T-helper 17 cell (primary cell): ENCODE measurements around the gene PDIK1L. TPM values are rescaled to one million over a fixed set of nuclear protein-coding genes. Genes with fewer than 3 reads are reported as not detected.

Source experiments
- ATAC-seq: fragments of 150-1000 bp; cut with Tn5 transposase; 2 replicates; pipeline ENCODE4 v1.10.0; 2021; ENCODE audit warnings: mild to moderate bottlenecking, moderate library complexity
- DNase-seq, 3 donors: peaks; one replicate each; pipeline versions ENCODE4 v3.0.0 to v3.0.0-alpha.2; 2020 to 2021
- H3K9me3 ChIP-seq: one replicate; pipeline ENCODE4 v1.7.0; 2013; ENCODE audit warnings: low read length, mild to moderate bottlenecking; ENCODE audit not compliant: control insufficient read depth, poor library complexity, severe bottlenecking
- H3K27ac Mint-ChIP-seq: one replicate; pipeline ENCODE4 v1.8.0; 2022; ENCODE audit warnings: mild to moderate bottlenecking, moderate library complexity, mixed read lengths
- H3K27me3 Mint-ChIP-seq: one replicate; pipeline ENCODE4 v1.8.0; 2022; ENCODE audit warnings: mixed read lengths
- H3K36me3 Mint-ChIP-seq: one replicate; pipeline ENCODE4 v1.8.0; 2022; ENCODE audit warnings: low read depth, mixed read lengths
- H3K4me1 Mint-ChIP-seq: one replicate; pipeline ENCODE4 v1.8.0; 2022; ENCODE audit warnings: mild to moderate bottlenecking, mixed read lengths
- H3K4me3 Mint-ChIP-seq: one replicate; pipeline ENCODE4 v1.8.0; 2022; ENCODE audit warnings: mild to moderate bottlenecking, moderate library complexity, mixed read lengths
- total RNA-seq, 4 donors: library from RNA in 2 of 4; stranded (reverse) in 2 of 4; gene quantifications; one replicate each; pipeline ENCODE4 v1.2.3 and lab custom pipeline; 2022 to 2026

The PDIK1L gene
- total RNA-seq, 2 donors from 2014 or later: 6.8 to 7.6 TPM

DNA sequence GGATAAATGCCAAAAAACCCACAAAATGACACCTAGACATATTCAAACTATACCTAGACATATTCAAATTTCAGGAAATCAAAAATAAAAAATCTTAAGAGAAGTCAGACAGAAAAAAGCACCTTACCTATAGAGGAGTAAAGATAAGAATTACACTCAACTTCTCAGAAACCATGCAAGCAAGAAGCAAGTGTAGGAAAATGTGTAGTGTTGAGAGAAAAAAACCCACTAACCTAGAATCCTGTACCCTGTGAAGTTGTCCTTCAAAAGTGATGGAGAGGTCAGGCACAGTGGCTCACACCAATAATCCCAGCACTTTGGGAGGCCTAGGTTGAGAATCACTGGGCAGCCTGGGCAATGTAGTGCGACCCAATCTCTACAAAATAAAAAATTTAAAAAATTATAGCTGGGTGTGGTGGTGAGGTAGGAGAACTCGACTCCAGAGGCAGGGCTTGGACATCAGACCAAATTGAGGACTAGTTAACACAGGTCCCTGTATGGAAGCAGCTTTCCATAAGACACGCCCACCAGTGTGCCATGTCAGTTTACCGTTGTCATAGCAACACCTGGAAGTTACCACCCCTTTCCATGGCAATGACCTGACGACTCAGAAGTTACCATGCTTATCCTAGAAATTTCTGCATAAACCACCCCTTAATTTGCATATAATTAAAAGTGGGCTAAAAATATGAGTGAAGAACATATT lies 20.7 kb downstream of the PDIK1L start:
- Mint-ChIP-seq H3K27me3 (no peaks in the 10 kb centered on the region), H3K36me3 (no peaks in the 10 kb centered on the region), H3K27ac (no peak overlapping the region), H3K4me1 (peaks cover 12% of the 10 kb centered on the region), H3K4me3 (no peak overlapping the region)
- DNase-seq: no peak
- no peaks in the 10 kb centered on the region for H3K9me3 ChIP-seq
- ATAC-seq: no peak

DNA sequence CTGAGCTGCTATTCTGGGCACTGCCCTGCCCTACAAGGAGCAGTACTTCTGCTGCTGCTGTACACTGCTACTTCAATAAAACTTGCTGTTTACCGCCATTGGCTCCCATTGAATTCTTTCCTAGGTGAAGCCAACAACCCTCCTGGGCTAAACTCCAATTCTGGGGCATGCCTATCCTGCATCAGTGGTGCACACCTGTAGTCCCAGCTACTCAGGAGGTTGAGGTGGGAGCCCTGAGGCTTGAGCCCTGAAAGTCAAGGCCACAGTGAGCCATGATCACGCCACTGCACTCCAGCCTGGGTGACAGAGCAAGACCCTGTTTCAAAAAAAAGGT lies 21.2 kb downstream of the PDIK1L start:
- no peak overlapping the region for H3K4me3 Mint-ChIP-seq
- no peaks in the 10 kb centered on the region for H3K36me3 Mint-ChIP-seq
- H3K4me1 Mint-ChIP-seq: peaks cover 7% of the 10 kb centered on the region
- DNase-seq (no peak), ATAC-seq (no peak)
- no peaks in the 10 kb centered on the region for H3K9me3 ChIP-seq
- no peak overlapping the region for H3K27ac Mint-ChIP-seq
- no peaks in the 10 kb centered on the region for H3K27me3 Mint-ChIP-seq

DNA sequence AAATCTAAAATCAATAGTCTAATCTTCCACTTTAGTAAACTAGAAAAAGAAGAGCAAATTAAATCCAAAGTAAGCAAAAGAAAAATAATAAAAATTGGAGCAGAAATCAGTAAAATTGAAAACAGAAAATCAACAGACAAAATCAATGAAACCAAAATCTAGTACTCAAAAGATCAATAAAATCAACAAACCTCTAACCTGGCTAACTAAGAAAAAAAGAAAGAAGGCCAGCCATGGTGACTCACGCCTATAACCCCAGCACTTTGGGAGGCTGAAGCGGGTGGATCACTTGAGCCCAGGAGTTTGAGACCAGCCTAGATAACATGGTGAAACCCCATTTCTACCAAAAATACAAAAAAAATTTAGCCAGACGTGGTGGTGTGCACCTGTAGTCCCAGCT lies 22.8 kb downstream of the PDIK1L start:
- DNase-seq (no peak), ATAC-seq (no peak)
- no peaks in the 10 kb centered on the region for H3K36me3 Mint-ChIP-seq
- H3K27me3 Mint-ChIP-seq: no peaks in the 10 kb centered on the region
- H3K27ac Mint-ChIP-seq: no peak overlapping the region
- peaks cover 5% of the 10 kb centered on the region for H3K4me1 Mint-ChIP-seq
- H3K9me3 ChIP-seq: no peaks in the 10 kb centered on the region
- no peak overlapping the region for H3K4me3 Mint-ChIP-seq

DNA sequence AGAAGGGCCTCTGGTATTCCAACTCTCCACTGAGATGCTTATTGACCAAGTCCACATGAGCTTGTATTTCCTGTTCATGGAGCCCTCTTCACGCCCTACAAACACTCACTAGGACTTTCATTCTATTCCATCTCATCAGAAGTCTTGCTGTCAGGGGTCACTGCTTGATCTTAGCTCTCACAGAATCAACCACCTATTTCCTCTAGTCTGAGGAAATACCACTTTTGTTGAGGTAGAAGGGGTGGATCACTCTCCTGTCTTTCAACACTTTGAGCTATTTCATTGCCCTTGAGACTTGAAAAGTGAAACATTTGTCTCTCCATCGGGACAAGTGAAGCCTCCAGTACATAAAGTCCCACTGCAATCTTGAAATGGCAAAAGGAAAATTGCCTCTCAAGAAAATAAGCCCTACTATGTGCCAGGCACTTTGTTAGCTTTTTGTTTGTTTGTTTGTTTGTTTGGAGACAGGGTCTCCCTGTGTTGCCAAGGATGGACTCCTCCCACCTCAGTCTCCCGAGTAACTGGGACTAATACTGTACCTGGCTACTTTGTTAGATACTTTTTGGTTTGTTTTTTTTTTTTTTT lies 27.4 kb downstream of the PDIK1L start:
- DNase-seq (no peak), ATAC-seq (no peak)
- Mint-ChIP-seq H3K27ac (peak overlapping the region; percentile 24), H3K36me3 (no peaks in the 10 kb centered on the region), H3K27me3 (no peaks in the 10 kb centered on the region), H3K4me1 (peaks cover 7% of the 10 kb centered on the region), H3K4me3 (no peak overlapping the region)
- H3K9me3 ChIP-seq: no peaks in the 10 kb centered on the region

DNA sequence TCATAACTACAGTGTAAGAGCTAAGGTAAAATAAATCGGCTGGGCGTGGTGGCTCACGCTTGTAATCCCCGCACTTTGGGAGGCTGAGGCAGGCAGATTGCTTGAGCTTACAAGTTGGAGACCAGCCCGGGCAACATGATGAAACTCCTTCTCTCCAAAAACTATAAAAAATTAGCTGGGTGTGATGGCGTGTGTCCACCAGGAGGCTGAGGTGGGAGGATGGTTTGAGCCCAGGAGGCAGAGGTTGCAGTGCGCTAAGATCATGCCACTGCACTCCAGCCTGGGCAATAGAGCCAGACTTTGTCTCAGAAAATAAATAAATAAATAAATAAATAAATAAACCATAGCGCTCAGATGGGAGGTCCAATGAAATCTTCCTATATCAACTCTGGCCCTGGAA lies 30.5 kb downstream of the PDIK1L start:
- ATAC-seq (no peak), DNase-seq (no peak)
- no peaks in the 10 kb centered on the region for H3K9me3 ChIP-seq
- H3K4me3 Mint-ChIP-seq: no peak overlapping the region
- no peak overlapping the region for H3K27ac Mint-ChIP-seq
- peaks cover 9% of the 10 kb centered on the region for H3K4me1 Mint-ChIP-seq
- peaks cover 6% of the 10 kb centered on the region for H3K27me3 Mint-ChIP-seq
- H3K36me3 Mint-ChIP-seq: peaks cover 3% of the 10 kb centered on the region

DNA sequence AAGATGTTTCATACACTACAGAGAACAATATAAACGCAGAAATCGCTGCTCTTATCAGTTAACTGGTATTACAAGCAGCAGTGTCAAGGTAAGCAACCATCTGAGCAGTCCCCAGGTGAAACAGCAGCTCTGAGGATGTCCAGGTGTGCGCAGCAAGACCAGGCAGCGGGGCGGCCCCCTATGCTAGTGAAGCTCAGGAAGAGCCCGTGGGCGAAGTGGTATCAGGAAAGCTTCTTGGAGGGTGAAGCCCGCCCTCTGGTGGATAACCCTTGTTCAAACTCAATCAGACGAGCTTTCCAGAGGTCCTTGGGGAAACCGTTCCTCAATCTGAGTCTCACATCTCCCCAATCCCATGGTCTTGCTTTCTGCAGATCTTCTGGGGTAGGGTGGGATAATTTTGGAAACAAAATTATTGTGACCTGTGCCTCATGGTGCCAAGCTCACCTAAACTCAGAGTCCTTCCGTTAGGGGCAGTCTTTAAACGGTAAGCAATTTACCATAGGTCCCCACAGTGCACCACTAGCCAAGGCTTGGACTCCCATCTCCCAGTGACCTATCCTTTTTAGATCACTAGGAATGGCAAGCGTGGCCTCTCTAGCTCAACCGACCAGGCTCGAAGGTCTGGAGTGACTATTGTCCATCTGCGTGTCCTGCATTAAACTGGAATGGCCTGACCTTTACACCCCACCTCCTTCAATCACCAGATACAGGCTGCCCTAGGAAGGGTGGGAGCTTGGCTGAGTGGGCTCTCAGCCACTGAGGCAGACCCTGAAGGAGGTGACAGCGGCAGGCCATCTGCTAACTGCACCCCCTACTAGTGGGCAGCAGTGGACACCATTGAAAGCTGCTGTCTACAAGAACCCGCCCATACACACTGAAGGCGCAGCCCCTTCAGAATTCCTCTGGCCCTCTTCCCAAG lies 33.7 kb downstream of the PDIK1L start:
- ATAC-seq (peak; percentile 95), DNase-seq (peak; percentile 55 to 67 (median 59))
- H3K9me3 ChIP-seq: no peaks in the 10 kb centered on the region
- Mint-ChIP-seq H3K36me3 (peaks cover 3% of the 10 kb centered on the region), H3K4me1 (peaks cover 4% of the 10 kb centered on the region), H3K27ac (no peak overlapping the region), H3K4me3 (peak overlapping the region; percentile 52), H3K27me3 (peaks cover 21% of the 10 kb centered on the region)

DNA sequence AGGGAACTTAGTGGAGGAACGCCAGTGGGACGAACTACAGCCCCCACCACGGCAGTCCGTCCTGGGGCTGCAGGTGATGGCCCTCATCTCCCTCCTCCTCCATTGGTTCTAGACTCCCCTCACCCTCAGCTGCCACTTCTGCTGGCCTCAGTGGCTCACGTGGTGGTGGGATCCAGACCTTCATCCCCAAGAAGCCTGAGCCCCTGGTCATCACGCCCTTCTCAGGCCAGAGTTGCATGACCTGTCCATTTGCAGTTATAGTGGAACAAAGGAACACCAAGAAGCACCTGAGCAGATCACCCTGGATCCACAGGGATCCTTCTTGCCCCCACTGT lies 34.3 kb downstream of the PDIK1L start:
- peaks cover 3% of the 10 kb centered on the region for H3K36me3 Mint-ChIP-seq
- DNase-seq (no peak), ATAC-seq (no peak)
- no peaks in the 10 kb centered on the region for H3K9me3 ChIP-seq
- H3K4me1 Mint-ChIP-seq: peaks cover 4% of the 10 kb centered on the region
- no peak overlapping the region for H3K27ac Mint-ChIP-seq
- peaks cover 21% of the 10 kb centered on the region for H3K27me3 Mint-ChIP-seq
- H3K4me3 Mint-ChIP-seq: no peak overlapping the region

DNA sequence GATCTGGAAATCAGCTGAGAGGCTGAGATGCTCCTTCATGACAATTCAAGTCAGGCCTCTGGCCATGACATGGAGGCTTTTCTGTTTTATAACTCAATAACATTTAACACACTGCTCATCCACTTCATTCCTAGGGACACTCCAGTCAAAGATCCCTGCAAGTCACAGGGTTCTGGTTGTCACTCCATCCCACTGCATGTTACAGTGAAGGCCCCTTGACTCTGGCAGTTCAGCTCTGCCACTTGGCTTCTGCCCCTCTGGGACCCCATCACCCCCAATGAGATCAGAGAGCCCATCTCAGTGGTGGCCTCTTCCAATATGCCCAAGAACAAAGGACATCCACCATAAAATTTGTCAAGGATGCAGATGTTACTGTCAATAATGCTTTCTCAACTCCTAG lies 37.3 kb downstream of the PDIK1L start:
- no peak for DNase-seq
- H3K36me3 Mint-ChIP-seq: peaks cover 3% of the 10 kb centered on the region

DNA sequence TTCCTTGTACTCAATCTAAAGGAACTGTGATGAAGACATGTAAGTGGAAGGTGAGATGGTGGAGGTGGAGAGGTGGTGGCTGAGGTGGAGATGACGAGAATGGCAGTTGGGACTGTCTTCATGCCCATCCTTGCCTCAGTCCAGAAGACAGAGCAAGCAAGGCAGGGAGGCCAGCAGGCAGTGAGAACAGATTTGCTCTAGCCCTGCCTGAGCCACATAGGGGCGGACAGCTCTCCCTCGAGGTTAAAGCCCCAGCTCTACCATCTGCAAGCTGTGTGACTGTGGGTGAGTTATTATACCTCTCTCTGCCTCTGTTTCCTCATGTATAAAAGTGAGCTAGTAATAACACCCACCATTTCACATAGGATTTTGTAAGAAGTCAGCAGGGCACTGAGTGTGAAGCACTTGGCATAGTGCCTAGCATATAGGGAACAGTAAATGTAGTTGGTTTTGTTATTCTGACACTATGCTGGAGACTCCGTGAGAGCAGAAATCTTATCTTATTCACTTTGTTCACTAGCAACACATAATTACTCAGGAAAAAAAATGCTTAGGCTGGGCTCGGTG lies 42.4 kb downstream of the PDIK1L start:
- peaks cover 4% of the 10 kb centered on the region for H3K4me1 Mint-ChIP-seq
- H3K36me3 Mint-ChIP-seq: no peaks in the 10 kb centered on the region
- no peak for ATAC-seq
- no peak for DNase-seq
- no peak overlapping the region for H3K27ac Mint-ChIP-seq
- H3K9me3 ChIP-seq: no peaks in the 10 kb centered on the region
- no peak overlapping the region for H3K4me3 Mint-ChIP-seq
- H3K27me3 Mint-ChIP-seq: peaks cover 45% of the 10 kb centered on the region

More for the DNA sequence above, 37.3 kb downstream of the PDIK1L start:
- H3K9me3 ChIP-seq: no peaks in the 10 kb centered on the region
- no peak for ATAC-seq
- Mint-ChIP-seq H3K27me3 (peaks cover 27% of the 10 kb centered on the region), H3K4me1 (peaks cover 2% of the 10 kb centered on the region), H3K27ac (no peak overlapping the region), H3K4me3 (no peak overlapping the region)

DNA sequence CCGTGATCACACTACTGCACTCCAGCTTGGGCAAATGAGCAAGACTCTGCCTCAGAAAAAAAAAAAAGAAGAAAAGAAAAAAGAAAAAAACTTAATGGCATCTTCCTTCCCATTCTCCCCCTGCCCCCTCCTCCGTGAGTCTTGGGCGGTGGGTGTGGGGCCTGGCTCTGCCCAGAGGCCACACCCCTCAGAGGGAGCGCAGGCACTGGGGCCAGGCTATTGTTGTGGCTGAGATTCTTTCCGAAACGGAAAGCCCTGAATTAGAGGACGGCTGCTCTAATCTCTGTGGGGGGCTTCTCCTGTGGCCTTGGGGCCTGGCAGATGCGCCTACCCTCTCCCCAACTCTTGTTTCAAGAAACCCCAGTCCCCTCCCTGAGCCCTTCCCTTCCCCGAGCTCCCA lies 43.1 kb downstream of the PDIK1L start:
- Mint-ChIP-seq H3K27me3 (peaks cover 50% of the 10 kb centered on the region), H3K4me1 (peaks cover 4% of the 10 kb centered on the region), H3K36me3 (no peaks in the 10 kb centered on the region), H3K4me3 (no peak overlapping the region), H3K27ac (no peak overlapping the region)
- DNase-seq (no peak), ATAC-seq (no peak)
- H3K9me3 ChIP-seq: no peaks in the 10 kb centered on the region

DNA sequence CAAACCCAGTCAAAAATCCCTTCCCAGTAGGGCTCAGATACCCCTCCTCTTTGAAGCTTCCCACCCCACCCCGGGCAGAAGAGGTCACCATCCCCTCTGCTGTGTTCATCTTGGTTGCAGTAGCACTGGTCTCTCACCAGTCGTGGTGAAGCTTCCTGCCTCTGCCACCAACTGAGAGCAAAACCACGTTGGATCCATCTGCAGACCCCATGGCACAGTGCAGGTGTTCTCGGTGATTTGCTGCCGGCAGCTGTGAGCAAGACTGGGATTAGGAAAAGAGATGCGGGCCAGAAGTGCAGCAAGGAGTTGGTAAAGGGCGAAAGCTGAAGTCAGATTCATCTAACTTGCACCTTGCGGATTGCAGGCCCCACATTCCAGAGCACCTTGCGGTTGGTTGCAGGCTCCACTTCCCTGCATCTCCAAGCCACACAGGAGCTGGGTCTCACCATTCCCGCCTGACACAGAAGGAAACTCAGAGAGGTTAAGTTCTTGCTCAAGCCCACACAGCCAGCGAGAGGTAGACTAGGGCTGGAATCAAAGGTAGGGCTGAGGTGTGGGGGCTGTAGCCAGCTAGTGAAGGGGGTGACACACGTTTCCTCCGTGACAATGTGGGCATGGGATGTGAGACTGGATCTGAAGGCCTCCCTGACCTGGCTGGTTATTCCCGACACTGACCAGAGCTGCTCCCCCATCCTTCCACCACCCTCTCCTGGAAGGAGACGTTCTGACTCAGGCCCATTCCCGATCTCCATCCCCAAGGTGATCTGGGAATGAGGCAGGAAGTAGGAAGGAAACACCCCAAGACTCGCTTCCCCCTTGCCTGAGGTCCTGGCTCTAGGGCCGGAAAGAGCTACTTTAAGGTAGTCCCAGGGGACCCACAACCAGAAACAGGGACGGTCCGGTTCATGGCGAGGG lies 44.0 kb downstream of the PDIK1L start:
- no peaks in the 10 kb centered on the region for H3K36me3 Mint-ChIP-seq
- DNase-seq (no peak), ATAC-seq (no peak)
- H3K27ac Mint-ChIP-seq: no peak overlapping the region
- peaks cover 4% of the 10 kb centered on the region for H3K4me1 Mint-ChIP-seq
- H3K4me3 Mint-ChIP-seq: no peak overlapping the region
- H3K9me3 ChIP-seq: no peaks in the 10 kb centered on the region
- H3K27me3 Mint-ChIP-seq: peaks cover 51% of the 10 kb centered on the region

DNA sequence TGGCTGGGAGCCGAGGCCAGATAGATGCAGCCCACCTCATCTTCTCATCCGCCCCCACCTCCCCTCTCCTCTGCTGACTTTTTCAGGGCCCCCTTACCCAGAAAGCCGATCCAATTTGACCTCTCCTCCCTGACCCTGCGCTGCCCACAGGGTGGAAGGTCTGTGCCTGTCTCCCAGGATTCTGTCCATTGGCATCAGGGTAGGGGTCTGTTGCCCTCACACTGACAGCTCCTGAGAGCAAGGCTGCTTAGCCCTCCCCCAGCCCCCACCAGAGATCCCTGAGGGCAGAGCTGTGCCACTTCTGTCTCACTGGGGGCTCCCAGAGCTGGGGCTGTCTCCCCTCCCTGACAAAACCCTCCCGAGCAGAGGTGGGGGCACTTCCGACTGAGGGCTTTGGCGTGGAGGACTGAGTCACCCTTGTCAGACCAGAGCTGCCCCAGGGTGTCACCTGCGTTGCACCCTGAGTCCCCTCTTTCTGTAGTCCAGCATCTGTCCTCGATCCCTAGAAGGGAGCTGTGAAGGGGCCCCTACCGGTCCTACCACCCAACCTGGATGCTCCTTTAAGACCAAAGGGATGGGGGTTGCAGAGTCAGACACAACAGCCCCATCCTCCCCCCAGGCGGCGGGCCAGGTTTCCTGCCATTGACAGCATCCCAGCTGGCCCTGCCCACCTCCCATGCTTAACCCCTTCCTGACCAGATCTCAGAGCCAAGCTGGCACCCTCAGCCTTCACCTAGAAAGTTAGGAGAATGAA lies 44.8 kb downstream of the PDIK1L start:
- no peak for ATAC-seq

More for the DNA sequence above, 44.8 kb downstream of the PDIK1L start:
- Mint-ChIP-seq H3K4me1 (peaks cover 4% of the 10 kb centered on the region), H3K4me3 (no peak overlapping the region), H3K36me3 (no peaks in the 10 kb centered on the region), H3K27me3 (peaks cover 51% of the 10 kb centered on the region), H3K27ac (no peak overlapping the region)
- DNase-seq: no peak
- no peaks in the 10 kb centered on the region for H3K9me3 ChIP-seq
